ENCODE measurements around the gene CUX1.
"Not testable (repeated sequence)": the region's sequence is repeated elsewhere in the genome, so short reads cannot be mapped to it uniquely, and the experiment has no call there.

CUX1 gene

GRCh38 chr7:102009628-102010027 lies 192.2 kb downstream of the CUX1 start:
- DNase-seq (ENCODE audit: low read depth): no peak
- H3K4me3 ChIP-seq (ENCODE audit: low read depth, low read length): no peak overlapping the region
- no peak for TF ChIP-seq CTCF (IDR thresholded peaks at IDR 0.05; ENCODE audit: control insufficient read depth, extremely low read depth, insufficient read depth)

GRCh38 chr7:102012112-102012830 lies 194.8 kb downstream of the CUX1 start:
- DNase-seq (ENCODE audit: low read depth); H3K4me3 ChIP-seq (ENCODE audit: low read depth, low read length): not testable (repeated sequence)

- H3K4me3 ChIP-seq (ENCODE audit: low read depth, low read length): no peak overlapping the region
- TF ChIP-seq CTCF (IDR thresholded peaks at IDR 0.05; ENCODE audit: control insufficient read depth, extremely low read depth, insufficient read depth): no peak
- no peak for DNase-seq (ENCODE audit: low read depth)
These were observed 195.6 kb downstream of the CUX1 start for GRCh38 chr7:102012941-102013461.

- H3K4me3 ChIP-seq (ENCODE audit: low read depth, low read length): no peak overlapping the region
- DNase-seq (ENCODE audit: low read depth): no peak
- TF ChIP-seq CTCF (IDR thresholded peaks at IDR 0.05; ENCODE audit: control insufficient read depth, extremely low read depth, insufficient read depth): no peak
These were observed 201.4 kb downstream of the CUX1 start for GRCh38 chr7:102018876-102019275.

- no peak for DNase-seq (ENCODE audit: low read depth)
- TF ChIP-seq CTCF (IDR thresholded peaks at IDR 0.05; ENCODE audit: control insufficient read depth, extremely low read depth, insufficient read depth): no peak
- H3K4me3 ChIP-seq (ENCODE audit: low read depth, low read length): no peak overlapping the region
These were observed 202.0 kb downstream of the CUX1 start for GRCh38 chr7:102019461-102019860.

- TF ChIP-seq CTCF (IDR thresholded peaks at IDR 0.05; ENCODE audit: control insufficient read depth, extremely low read depth, insufficient read depth): no peak
- no peak for DNase-seq (ENCODE audit: low read depth)
These were observed 204.6 kb downstream of the CUX1 start for GRCh38 chr7:102021841-102022618.

GRCh38 chr7:102024005-102024768 lies 206.8 kb downstream of the CUX1 start:
- TF ChIP-seq CTCF (IDR thresholded peaks at IDR 0.05; ENCODE audit: control insufficient read depth, extremely low read depth, insufficient read depth): no peak
- no peak for DNase-seq (ENCODE audit: low read depth)
- H3K4me3 ChIP-seq (ENCODE audit: low read depth, low read length): no peak overlapping the region

More at GRCh38 chr7:102021841-102022618, 204.6 kb downstream of the CUX1 start:
- H3K4me3 ChIP-seq (ENCODE audit: low read depth, low read length): no peak overlapping the region
